HepG2 (cell line): ENCODE data around the gene TMEM253. TPM values are rescaled to one million over a fixed set of nuclear protein-coding genes. Genes with fewer than 3 reads are reported as not detected.

Experiments used
- AGO1 ChIP-seq: fragments of 200-400 bp; formaldehyde crosslinking; IDR thresholded peaks from 2 replicates; pipeline ENCODE4 v1.6.1; 2017; ENCODE audit warnings: mild to moderate bottlenecking, low read depth, low read length, moderate library complexity; ENCODE audit not compliant: poor library complexity, severe bottlenecking
- ATRX ChIP-seq: sonication (generic); formaldehyde crosslinking; IDR thresholded peaks from 2 replicates; pipeline ENCODE4 v1.4.0; 2020; ENCODE audit warnings: missing genetic modification reagents, borderline replicate concordance
- CCAR2 ChIP-seq: fragments of 200-400 bp; formaldehyde crosslinking; optimal IDR thresholded peaks from 2 replicates; pipeline ENCODE3; 2018; ENCODE audit warnings: low read depth, mild to moderate bottlenecking, low read length, moderate library complexity
- CHD4 ChIP-seq: fragments of 200-600 bp; sonication (generic); IDR thresholded peaks from 2 replicates; pipeline ENCODE4 v1.7.0; 2017; ENCODE audit warnings: mild to moderate bottlenecking, low read length, borderline replicate concordance
- ELF1 ChIP-seq: sonication (generic); formaldehyde crosslinking; IDR thresholded peaks from 2 replicates; pipeline ENCODE4 v1.4.0; 2020; ENCODE audit warnings: missing genetic modification reagents
- ESRRA ChIP-seq: sonication (generic); formaldehyde crosslinking; IDR thresholded peaks from 2 replicates; pipeline ENCODE4 v1.5.1; 2020; ENCODE audit warnings: mild to moderate bottlenecking, low read depth, missing genetic modification reagents
- EZH2 ChIP-seq: conservative IDR thresholded peaks from 2 replicates; pipeline ENCODE4 v1.6.1; 2012; ENCODE audit warnings: mild to moderate bottlenecking, low read depth, low read length, moderate library complexity
- KAT2B ChIP-seq: fragments of 150-350 bp; IDR thresholded peaks from 2 replicates; pipeline ENCODE4 v1.6.1; 2014; ENCODE audit warnings: low read depth, low read length, borderline replicate concordance
- KAT7 ChIP-seq: IDR thresholded peaks from 2 replicates; pipeline ENCODE4 v1.6.1; 2018; ENCODE audit warnings: borderline replicate concordance, missing compliant biosample characterization
- KLF6 ChIP-seq: IDR thresholded peaks from 2 replicates; pipeline ENCODE4 v1.8.0; 2016; ENCODE audit warnings: missing biosample characterization, missing genetic modification reagents
- MYC ChIP-seq: sonication (generic); formaldehyde crosslinking; IDR thresholded peaks from 2 replicates; pipeline ENCODE4 v1.9.0; 2021; ENCODE audit warnings: missing genetic modification reagents, borderline replicate concordance
- NBN ChIP-seq: fragments of 450-650 bp; conservative IDR thresholded peaks from 2 replicates; pipeline ENCODE4 v1.6.1; 2017
- NKX3-1 ChIP-seq: sonication (generic); formaldehyde crosslinking; IDR thresholded peaks from 2 replicates; pipeline ENCODE4 v1.5.0; 2020; ENCODE audit warnings: missing genetic modification reagents
- NR0B2 ChIP-seq: sonication (generic); formaldehyde crosslinking; IDR thresholded peaks from 2 replicates; pipeline ENCODE4 v1.4.0; 2020; ENCODE audit warnings: mild to moderate bottlenecking, missing genetic modification reagents
- NR2F6 ChIP-seq, 2 experiments: IDR thresholded peaks; 2 replicates each; pipeline ENCODE4 v1.6.1; 2016; ENCODE audit warnings: antibody characterized with exemption in 1 of 2, mild to moderate bottlenecking in 1 of 2
- SALL1 ChIP-seq: sonication (generic); formaldehyde crosslinking; IDR thresholded peaks from 2 replicates; pipeline ENCODE4 v1.8.0; 2022; ENCODE audit warnings: mild to moderate bottlenecking, missing genetic modification reagents
- SIX1 ChIP-seq: sonication (generic); formaldehyde crosslinking; IDR thresholded peaks from 2 replicates; pipeline ENCODE4 v1.4.0; 2020; ENCODE audit warnings: missing genetic modification reagents, borderline replicate concordance
- SMAD9 ChIP-seq: sonication (generic); formaldehyde crosslinking; IDR thresholded peaks from 2 replicates; pipeline ENCODE4 v1.5.1; 2020; ENCODE audit warnings: mild to moderate bottlenecking, missing genetic modification reagents
- SNAI1 ChIP-seq: sonication (generic); formaldehyde crosslinking; IDR thresholded peaks from 2 replicates; pipeline ENCODE4 v1.5.0; 2020; ENCODE audit warnings: mild to moderate bottlenecking, missing genetic modification reagents, borderline replicate concordance
- SNRNP70 ChIP-seq: fragments of 200-400 bp; formaldehyde crosslinking; IDR thresholded peaks from 2 replicates; pipeline ENCODE4 v1.6.1; 2017; ENCODE audit warnings: mild to moderate bottlenecking, low read depth, low read length, moderate library complexity
- SP140L ChIP-seq: sonication (generic); formaldehyde crosslinking; IDR thresholded peaks from 2 replicates; pipeline ENCODE4 v1.4.0; 2020; ENCODE audit warnings: missing genetic modification reagents, borderline replicate concordance
- TAF1 ChIP-seq: sonication (generic); formaldehyde crosslinking; IDR thresholded peaks from 2 replicates; pipeline ENCODE4 v1.4.0; 2020; ENCODE audit warnings: missing genetic modification reagents
- TMF1 ChIP-seq: sonication (generic); formaldehyde crosslinking; IDR thresholded peaks from 2 replicates; pipeline ENCODE4 v1.8.1; 2022; ENCODE audit warnings: low read depth, missing genetic modification reagents
- ZBTB3 ChIP-seq: sonication (generic); formaldehyde crosslinking; IDR thresholded peaks from 2 replicates; pipeline ENCODE4 v1.4.0; 2020; ENCODE audit warnings: low read depth, mild to moderate bottlenecking, moderate library complexity, missing genetic modification reagents, borderline replicate concordance
- ZBTB38 ChIP-seq: sonication (generic); formaldehyde crosslinking; IDR thresholded peaks from 2 replicates; pipeline ENCODE4 v1.5.1; 2020; ENCODE audit warnings: mild to moderate bottlenecking, missing genetic modification reagents
- ZNF12 ChIP-seq: sonication (generic); formaldehyde crosslinking; IDR thresholded peaks from 2 replicates; pipeline ENCODE4 v1.5.0; 2020; ENCODE audit warnings: missing genetic modification reagents
- ZNF441 ChIP-seq: sonication (generic); formaldehyde crosslinking; IDR thresholded peaks from 2 replicates; pipeline ENCODE4 v1.7.0; 2021; ENCODE audit warnings: missing genetic modification reagents, borderline replicate concordance
- ZNF569 ChIP-seq: sonication (generic); formaldehyde crosslinking; IDR thresholded peaks from 2 replicates; pipeline ENCODE4 v1.5.0; 2020; ENCODE audit warnings: mild to moderate bottlenecking, missing genetic modification reagents, moderate library complexity, borderline replicate concordance
- ZNF577 ChIP-seq: sonication (generic); formaldehyde crosslinking; IDR thresholded peaks from 2 replicates; pipeline ENCODE4 v1.4.0; 2020; ENCODE audit warnings: mild to moderate bottlenecking, low read depth, missing genetic modification reagents, borderline replicate concordance
- ZNF619 ChIP-seq: sonication (generic); formaldehyde crosslinking; IDR thresholded peaks from 2 replicates; pipeline ENCODE4 v1.4.0; 2020; ENCODE audit warnings: mild to moderate bottlenecking, missing genetic modification reagents
- ZNF670 ChIP-seq: sonication (generic); formaldehyde crosslinking; IDR thresholded peaks from 2 replicates; pipeline ENCODE4 v1.8.0; 2022; ENCODE audit warnings: mild to moderate bottlenecking, missing genetic modification reagents, borderline replicate concordance
- polyA plus RNA-seq, 8 experiments: library from polyadenylated mRNA; depleted of rRNA in 3 of 8; stranded (reverse) in 7 of 8; unstranded in 1 of 8; fragments of >200 nt; fragmentation: Illumina TruSeq in 4 of 8; extraction: Trizol in 4 of 8; gene quantifications; 2 replicates each; pipeline versions ENCODE4 v1.2.1 to v1.2.3, GENCODE V29; 2011 to 2016; ENCODE audit warnings: low read depth in 4 of 8, missing spikeins in 1 of 8, mixed read lengths in 1 of 8; ENCODE audit not compliant: insufficient read depth in 1 of 8
- total RNA-seq, 5 experiments: library from RNA; depleted of rRNA; stranded (reverse); fragments of >200 nt; fragmentation: Illumina TruSeq; extraction: Trizol; gene quantifications; 2 replicates each; pipeline ENCODE4 v1.2.3, GENCODE V29; 2016; ENCODE audit warnings: low read depth in 1 of 5
- TF ChIP-seq, protein P1 (sequence below): sonication (generic); formaldehyde crosslinking; IDR thresholded peaks from 2 replicates; pipeline ENCODE4 v1.5.0; 2020; ENCODE audit warnings: missing genetic modification reagents, mild to moderate bottlenecking, borderline replicate concordance

TMEM253 gene
- total and polyA plus RNA-seq, 2 of the 13 experiments (the other 11 are each of a cell fraction or from before 2014, with no cell fraction given): 0.29 to 0.45 TPM

DNA sequence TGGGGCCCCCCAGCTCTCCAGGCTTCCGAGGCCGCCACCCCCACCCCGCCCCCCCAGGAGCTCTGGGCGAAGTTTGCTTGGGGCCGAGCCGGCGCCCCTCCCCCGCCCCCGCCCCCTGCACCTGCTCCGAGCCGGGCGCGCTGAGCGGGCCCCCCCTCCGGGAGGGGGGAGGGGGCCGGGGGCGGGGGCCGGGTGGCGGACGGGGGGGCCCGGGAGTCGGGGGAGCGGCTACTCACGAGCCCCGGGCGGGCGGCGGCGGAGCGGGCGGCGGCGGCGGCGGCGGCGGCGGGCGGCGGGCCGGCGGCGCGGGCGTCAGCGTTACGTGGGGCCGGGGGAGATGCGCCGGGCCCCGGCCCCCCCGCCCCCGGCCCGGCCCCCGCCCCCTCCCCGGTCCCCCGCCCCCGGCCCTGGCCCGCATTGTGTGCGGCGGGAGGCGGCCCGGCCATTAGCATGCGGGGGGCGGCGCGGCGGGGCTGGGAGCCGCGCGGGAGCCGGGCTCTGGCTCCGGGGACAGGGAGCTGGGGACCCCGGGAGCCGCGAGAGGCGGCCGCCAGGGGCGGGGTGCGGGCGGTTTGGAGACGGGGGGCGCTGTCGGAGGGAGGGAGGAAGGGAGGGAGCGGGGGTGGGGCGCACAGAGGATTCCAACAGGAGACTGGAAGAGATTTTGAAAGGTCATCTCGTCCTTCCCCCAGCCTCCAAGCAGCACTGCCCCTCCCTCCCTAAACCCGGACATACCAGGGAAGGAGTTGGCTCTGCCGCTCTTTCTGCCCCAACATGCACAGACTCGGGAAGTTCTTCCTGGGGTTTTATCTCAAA is 2.6 kb upstream of the TMEM253 start, which contains the start of gene ZNF219 (continued):
- no peak for TF ChIP-seq ZNF441 (CRISPR knock-in tag)
- no peak for TF ChIP-seq ZNF577 (CRISPR knock-in tag)
- peak; percentile 37; the same call in 1 of the 2 replicates for TF ChIP-seq TAF1
- TF ChIP-seq NR0B2 (CRISPR knock-in tag): no peak
- no peak for TF ChIP-seq SMAD9
- no peak for TF ChIP-seq TMF1 (CRISPR knock-in tag)
- TF ChIP-seq ZNF12 (CRISPR knock-in tag): no peak
- 0 out of 2 replicates have a peak, but pooled peaks have one; percentile 70 for TF ChIP-seq ESRRA
- no peak for TF ChIP-seq SNAI1 (CRISPR knock-in tag)
- TF ChIP-seq NBN: no peak
- no peak for TF ChIP-seq NKX3-1 (CRISPR knock-in tag)
- TF ChIP-seq ELF1: peak; percentile 39; the same call in 1 of the 2 replicates
- no peak for TF ChIP-seq SP140L
- no peak for TF ChIP-seq ZNF619
- no peak for TF ChIP-seq SNRNP70
- no peak for TF ChIP-seq ZBTB38 (CRISPR knock-in tag)
- TF ChIP-seq, protein P1, sequence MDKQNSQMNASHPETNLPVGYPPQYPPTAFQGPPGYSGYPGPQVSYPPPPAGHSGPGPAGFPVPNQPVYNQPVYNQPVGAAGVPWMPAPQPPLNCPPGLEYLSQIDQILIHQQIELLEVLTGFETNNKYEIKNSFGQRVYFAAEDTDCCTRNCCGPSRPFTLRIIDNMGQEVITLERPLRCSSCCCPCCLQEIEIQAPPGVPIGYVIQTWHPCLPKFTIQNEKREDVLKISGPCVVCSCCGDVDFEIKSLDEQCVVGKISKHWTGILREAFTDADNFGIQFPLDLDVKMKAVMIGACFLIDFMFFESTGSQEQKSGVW: no peak
- no peak for TF ChIP-seq AGO1
- TF ChIP-seq MYC (CRISPR knock-in tag): no peak
- TF ChIP-seq SALL1 (CRISPR knock-in tag): 0 out of 2 replicates have a peak, but pooled peaks have one; percentile 13
- no peak for TF ChIP-seq KAT7 (CRISPR knock-in tag)
- no peak for TF ChIP-seq CHD4
- TF ChIP-seq ZNF569: no peak
- TF ChIP-seq KLF6 (CRISPR knock-in tag): 0 out of 2 replicates have a peak, but pooled peaks have one; percentile 42
- no peak for TF ChIP-seq EZH2
- peak; percentile 26; the same call in 1 of the 2 replicates for TF ChIP-seq NR2F6 (IDR thresholded peaks at IDR 0.05)
- TF ChIP-seq NR2F6 (CRISPR knock-in tag; IDR thresholded peaks at IDR 0.05): peak; percentile 44; the same call in 1 of the 2 replicates
- no peak for TF ChIP-seq ZNF670 (CRISPR knock-in tag)
- no peak for TF ChIP-seq CCAR2
- no peak for TF ChIP-seq KAT2B
- TF ChIP-seq ZBTB3 (CRISPR knock-in tag): no peak
- no peak for TF ChIP-seq ATRX (CRISPR knock-in tag)
- TF ChIP-seq SIX1 (CRISPR knock-in tag): no peak
